ENCODE data around the gene COL1A1.

- TF ChIP-seq, protein P1, sequence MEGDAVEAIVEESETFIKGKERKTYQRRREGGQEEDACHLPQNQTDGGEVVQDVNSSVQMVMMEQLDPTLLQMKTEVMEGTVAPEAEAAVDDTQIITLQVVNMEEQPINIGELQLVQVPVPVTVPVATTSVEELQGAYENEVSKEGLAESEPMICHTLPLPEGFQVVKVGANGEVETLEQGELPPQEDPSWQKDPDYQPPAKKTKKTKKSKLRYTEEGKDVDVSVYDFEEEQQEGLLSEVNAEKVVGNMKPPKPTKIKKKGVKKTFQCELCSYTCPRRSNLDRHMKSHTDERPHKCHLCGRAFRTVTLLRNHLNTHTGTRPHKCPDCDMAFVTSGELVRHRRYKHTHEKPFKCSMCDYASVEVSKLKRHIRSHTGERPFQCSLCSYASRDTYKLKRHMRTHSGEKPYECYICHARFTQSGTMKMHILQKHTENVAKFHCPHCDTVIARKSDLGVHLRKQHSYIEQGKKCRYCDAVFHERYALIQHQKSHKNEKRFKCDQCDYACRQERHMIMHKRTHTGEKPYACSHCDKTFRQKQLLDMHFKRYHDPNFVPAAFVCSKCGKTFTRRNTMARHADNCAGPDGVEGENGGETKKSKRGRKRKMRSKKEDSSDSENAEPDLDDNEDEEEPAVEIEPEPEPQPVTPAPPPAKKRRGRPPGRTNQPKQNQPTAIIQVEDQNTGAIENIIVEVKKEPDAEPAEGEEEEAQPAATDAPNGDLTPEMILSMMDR (IDR thresholded peaks at IDR 0.05): no peak
- no peak for TF ChIP-seq POLR2A (IDR thresholded peaks at IDR 0.05)
These were observed 34.8 kb downstream of the COL1A1 start for GRCh38 chr17:50166518-50167181.
